Transverse colon (tissue), 4 donors: ENCODE results near the gene C1orf21.

Experiments used
- CTCF ChIP-seq, 5 experiments: fragments of 200-600 bp in 3 of 5; fragments of 450-650 bp in 2 of 5; sonication (generic) in 3 of 5; IDR thresholded peaks; 1 replicate in 2 of 5; 2 replicates in 3 of 5; pipeline ENCODE4 v1.5.1; 2016 to 2017; ENCODE audit warnings: antibody characterized with exemption in 5 of 5, inconsistent platforms in 3 of 5, mild to moderate bottlenecking in 2 of 5, moderate library complexity in 1 of 5
- POLR2A ChIP-seq: fragments of 450-650 bp; IDR thresholded peaks from one replicate; pipeline ENCODE4 v1.6.1; 2016; ENCODE audit warnings: antibody characterized with exemption, mild to moderate bottlenecking, moderate library complexity
- POLR2AphosphoS5 ChIP-seq, 3 donors: sonication (generic); formaldehyde crosslinking; IDR thresholded peaks; one replicate each; pipeline ENCODE4 v1.6.1; 2016; ENCODE audit warnings: antibody characterized with exemption in 3 of 3

GRCh38 chr1:184393962-184394361 is 7.1 kb downstream of the C1orf21 start:
- TF ChIP-seq CTCF (IDR thresholded peaks at IDR 0.05) (no peak), POLR2A (no peak), POLR2AphosphoS5 (IDR thresholded peaks at IDR 0.05) (no peak)
